HEK293T (cell line): ENCODE data around the gene EPB41L3.

Source experiments
- FOXA1 ChIP-seq: fragments of 450-650 bp; IDR thresholded peaks from 2 replicates; pipeline ENCODE4 v1.6.1; 2016; ENCODE audit warnings: mild to moderate bottlenecking
- FOXK2 ChIP-seq: fragments of 450-650 bp; IDR thresholded peaks from 2 replicates; pipeline ENCODE4 v1.6.1; 2016; ENCODE audit warnings: mild to moderate bottlenecking
- FOXM1 ChIP-seq: fragments of 450-650 bp; IDR thresholded peaks from 2 replicates; pipeline ENCODE4 v1.6.1; 2017; ENCODE audit warnings: mild to moderate bottlenecking, borderline replicate concordance
- HDGF ChIP-seq: fragments of 450-650 bp; IDR thresholded peaks from 2 replicates; pipeline ENCODE4 v1.6.1; 2017; ENCODE audit warnings: antibody characterized with exemption, borderline replicate concordance
- PKNOX1 ChIP-seq: fragments of 450-650 bp; IDR thresholded peaks from 2 replicates; pipeline ENCODE4 v1.6.1; 2016
- SP1 ChIP-seq: fragments of 450-650 bp; IDR thresholded peaks from 2 replicates; pipeline ENCODE4 v1.6.1; 2017
- SUZ12 ChIP-seq: fragments of 450-650 bp; IDR thresholded peaks from 2 replicates; pipeline ENCODE4 v1.6.1; 2016; ENCODE audit warnings: mild to moderate bottlenecking
- ZNF384 ChIP-seq: fragments of 450-650 bp; IDR thresholded peaks from 2 replicates; pipeline ENCODE4 v1.6.1; 2016

GRCh38 chr18:5422626-5423025 is 121.2 kb downstream of the EPB41L3 start:
- TF ChIP-seq PKNOX1 (no peak), ZNF384 (no peak), HDGF (no peak), FOXM1 (no peak), FOXA1 (no peak), SUZ12 (no peak), FOXK2 (no peak), SP1 (no peak)
